ENCODE measurements around the gene ENHO. TPM values are rescaled to one million over a fixed set of nuclear protein-coding genes. Genes with fewer than 3 reads are reported as not detected.
A peak's percentile ranks its signal among the peaks of the same experiment; 100 is the strongest.

ENHO gene
- total and polyA plus RNA-seq, 9 donors, result 2.8 to 6.1 (median 4.7) TPM

DNA sequence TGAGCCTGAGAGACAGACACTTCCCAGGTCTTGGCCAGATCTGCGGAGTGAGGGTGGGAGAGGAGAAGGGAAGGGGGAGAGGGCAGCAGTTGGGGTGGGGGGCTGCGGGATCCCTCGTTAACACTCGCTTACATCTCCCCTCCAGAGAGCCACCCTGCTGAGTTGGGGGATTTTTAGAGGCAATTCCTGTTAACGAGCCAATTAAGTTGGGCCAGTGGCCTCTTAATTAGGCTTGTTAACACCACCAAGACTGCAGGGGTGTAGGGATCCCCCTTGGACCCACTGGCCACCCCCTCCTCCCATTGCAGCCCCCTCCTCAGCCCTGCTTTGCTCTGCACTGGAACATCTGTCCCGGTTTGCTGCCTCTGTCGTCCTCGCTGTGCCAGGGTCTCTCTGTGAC, 43.1 kb upstream of the ENHO start:
- peaks cover 46% of the 10 kb centered on the region for H3K4me1 ChIP-seq (ENCODE audit: control insufficient read depth, insufficient read depth, low read length)
- no peak overlapping the region for H3K4me3 ChIP-seq (ENCODE audit: low read length)
- WGBS (ENCODE audit: insufficient coverage), result 83% methylated on average over 1 of the region's 8 CpGs
- H3K36me3 ChIP-seq (ENCODE audit: control insufficient read depth, insufficient read depth, low read length), result peaks cover 12% of the 10 kb centered on the region
- H3K27me3 ChIP-seq (ENCODE audit: control insufficient read depth, insufficient read depth, low read length), result peaks cover 24% of the 10 kb centered on the region
- peaks cover 6% of the 10 kb centered on the region for H3K9me3 ChIP-seq (replicated peaks; ENCODE audit: control insufficient read depth, low read depth, low read length)
- DNase-seq, result no peak
- no peak overlapping the region for H3K27ac ChIP-seq (ENCODE audit: low read length)

GRCh38 chr9:34564617-34565016, 41.8 kb upstream of the ENHO start:
- Histone ChIP-seq H3K36me3 (ENCODE audit: control insufficient read depth, insufficient read depth, low read length) (peaks cover 12% of the 10 kb centered on the region), H3K4me1 (ENCODE audit: control insufficient read depth, insufficient read depth, low read length) (peaks cover 46% of the 10 kb centered on the region), H3K4me3 (ENCODE audit: low read length) (no peak overlapping the region), H3K9me3 (replicated peaks; ENCODE audit: control insufficient read depth, low read depth, low read length) (peaks cover 6% of the 10 kb centered on the region), H3K27me3 (ENCODE audit: control insufficient read depth, insufficient read depth, low read length) (peaks cover 24% of the 10 kb centered on the region), H3K27ac (ENCODE audit: low read length) (no peak overlapping the region)
- WGBS (ENCODE audit: insufficient coverage), result 94% methylated on average over 16 of the region's 16 CpGs
- no peak for DNase-seq

DNA sequence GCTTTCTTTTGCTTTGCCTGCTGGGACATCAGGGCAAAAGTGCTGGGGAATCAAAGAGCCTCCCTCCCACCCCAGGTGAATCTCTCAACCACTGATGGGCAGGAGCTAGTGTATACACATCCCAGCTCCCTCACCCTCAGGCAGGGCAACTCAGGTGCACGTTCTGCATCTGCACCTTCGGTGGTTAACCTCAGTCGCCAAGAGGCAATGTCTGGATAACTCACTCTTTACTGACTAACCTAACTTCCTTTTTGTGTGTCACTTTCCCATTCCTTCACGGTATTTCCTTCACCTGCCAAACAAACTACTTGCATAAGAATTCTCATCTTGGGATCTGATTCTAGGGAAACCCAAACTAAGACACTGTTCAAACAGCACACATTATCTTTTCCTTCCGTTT, 40.5 kb upstream of the ENHO start:
- H3K27me3 ChIP-seq (ENCODE audit: control insufficient read depth, insufficient read depth, low read length), result peaks cover 21% of the 10 kb centered on the region
- WGBS (ENCODE audit: insufficient coverage), result 63% methylated on average over 5 of the region's 5 CpGs
- DNase-seq, result no peak
- peaks cover 48% of the 10 kb centered on the region for H3K4me1 ChIP-seq (ENCODE audit: control insufficient read depth, insufficient read depth, low read length)
- no peak overlapping the region for H3K27ac ChIP-seq (ENCODE audit: low read length)
- H3K36me3 ChIP-seq (ENCODE audit: control insufficient read depth, insufficient read depth, low read length), result peaks cover 12% of the 10 kb centered on the region
- no peak overlapping the region for H3K4me3 ChIP-seq (ENCODE audit: low read length)
- peaks cover 6% of the 10 kb centered on the region for H3K9me3 ChIP-seq (replicated peaks; ENCODE audit: control insufficient read depth, low read depth, low read length)

GRCh38 chr9:34562135-34562745, 39.5 kb upstream of the ENHO start:
- WGBS (ENCODE audit: insufficient coverage), result 76% methylated on average over 7 of the region's 7 CpGs
- Histone ChIP-seq H3K36me3 (ENCODE audit: control insufficient read depth, insufficient read depth, low read length) (peaks cover 12% of the 10 kb centered on the region), H3K9me3 (replicated peaks; ENCODE audit: control insufficient read depth, low read depth, low read length) (peaks cover 6% of the 10 kb centered on the region), H3K27ac (ENCODE audit: low read length) (no peak overlapping the region), H3K4me1 (ENCODE audit: control insufficient read depth, insufficient read depth, low read length) (peaks cover 57% of the 10 kb centered on the region), H3K27me3 (ENCODE audit: control insufficient read depth, insufficient read depth, low read length) (peaks cover 20% of the 10 kb centered on the region), H3K4me3 (ENCODE audit: low read length) (no peak overlapping the region)
- peak; percentile 4 for DNase-seq

DNA sequence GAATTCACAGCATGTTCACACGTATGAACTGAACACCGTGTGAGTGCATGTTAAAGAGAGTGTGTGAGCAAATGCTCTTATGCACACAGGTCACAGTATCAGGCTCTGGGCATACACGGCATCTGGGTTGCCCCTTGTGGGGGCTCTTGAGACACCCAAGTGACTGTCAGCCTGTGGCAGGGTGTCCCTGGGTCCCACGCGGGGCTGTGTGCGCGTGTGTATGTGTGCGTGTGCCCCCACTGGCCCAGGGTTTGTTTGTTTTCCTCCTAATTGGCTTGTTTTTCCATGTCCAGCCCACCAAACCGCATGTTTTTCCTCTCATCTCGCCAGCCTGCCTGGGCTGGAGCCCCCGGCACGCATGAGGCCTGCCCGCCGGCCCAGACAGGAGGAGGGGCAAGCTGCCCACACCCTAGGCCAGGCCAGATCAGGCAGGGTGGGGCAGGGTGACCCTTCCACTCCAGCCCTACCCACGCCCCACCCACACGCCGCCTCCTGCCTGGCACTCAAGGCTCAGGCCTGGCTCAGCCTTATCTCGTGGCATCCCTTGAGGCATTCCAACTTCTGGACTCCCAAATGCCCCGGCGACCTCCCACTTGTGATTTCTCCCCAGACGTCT, 37.9 kb upstream of the ENHO start:
- H3K4me3 ChIP-seq (ENCODE audit: low read length), result no peak overlapping the region
- no peak for DNase-seq
- peaks cover 54% of the 10 kb centered on the region for H3K4me1 ChIP-seq (ENCODE audit: control insufficient read depth, insufficient read depth, low read length)
- peak overlapping the region; percentile 71 for H3K27ac ChIP-seq (ENCODE audit: low read length)
- H3K36me3 ChIP-seq (ENCODE audit: control insufficient read depth, insufficient read depth, low read length), result peaks cover 16% of the 10 kb centered on the region
- H3K9me3 ChIP-seq (replicated peaks; ENCODE audit: control insufficient read depth, low read depth, low read length), result peaks cover 6% of the 10 kb centered on the region
- peaks cover 20% of the 10 kb centered on the region for H3K27me3 ChIP-seq (ENCODE audit: control insufficient read depth, insufficient read depth, low read length)
- WGBS (ENCODE audit: insufficient coverage), result 66% methylated on average over 19 of the region's 21 CpGs

GRCh38 chr9:34559624-34560455, 37.0 kb upstream of the ENHO start:
- Histone ChIP-seq H3K27ac (ENCODE audit: low read length) (peak overlapping the region; percentile 83), H3K27me3 (ENCODE audit: control insufficient read depth, insufficient read depth, low read length) (peaks cover 23% of the 10 kb centered on the region), H3K4me3 (ENCODE audit: low read length) (no peak overlapping the region), H3K36me3 (ENCODE audit: control insufficient read depth, insufficient read depth, low read length) (peaks cover 16% of the 10 kb centered on the region), H3K9me3 (replicated peaks; ENCODE audit: control insufficient read depth, low read depth, low read length) (peaks cover 6% of the 10 kb centered on the region), H3K4me1 (ENCODE audit: control insufficient read depth, insufficient read depth, low read length) (peaks cover 57% of the 10 kb centered on the region)
- DNase-seq, result peak; percentile 84
- WGBS (ENCODE audit: insufficient coverage), result 7% methylated on average over 11 of the region's 21 CpGs

- peak; percentile 87 for DNase-seq
- 25% methylated on average over 9 of the region's 17 CpGs for WGBS (ENCODE audit: insufficient coverage)
- H3K4me3 ChIP-seq (ENCODE audit: low read length), result no peak overlapping the region
These were observed 36.3 kb upstream of the ENHO start for GRCh38 chr9:34558919-34559623.

DNA sequence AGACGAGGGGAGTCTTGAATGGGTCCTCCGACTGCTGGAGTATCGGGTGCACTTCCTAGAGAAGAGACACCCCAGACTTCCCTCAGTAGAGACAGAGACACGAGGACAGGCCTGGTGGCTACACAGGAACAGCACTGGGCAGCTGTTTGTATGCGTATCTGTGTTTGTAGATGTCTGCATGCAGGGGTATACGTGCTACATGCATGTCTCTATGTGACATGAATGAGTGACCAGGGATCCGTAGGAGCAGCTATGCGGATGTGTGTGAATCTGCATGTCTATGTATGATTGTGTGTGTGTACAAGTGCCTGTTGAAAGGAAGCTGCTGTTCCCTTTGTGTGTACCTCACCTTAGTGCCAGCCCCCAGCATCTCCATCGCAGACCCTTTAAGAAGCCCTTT, 35.6 kb upstream of the ENHO start:
- DNase-seq, result no peak
- Histone ChIP-seq H3K36me3 (ENCODE audit: control insufficient read depth, insufficient read depth, low read length) (peaks cover 13% of the 10 kb centered on the region), H3K9me3 (replicated peaks; ENCODE audit: control insufficient read depth, low read depth, low read length) (peaks cover 6% of the 10 kb centered on the region), H3K4me1 (ENCODE audit: control insufficient read depth, insufficient read depth, low read length) (peaks cover 72% of the 10 kb centered on the region), H3K4me3 (ENCODE audit: low read length) (no peak overlapping the region), H3K27me3 (ENCODE audit: control insufficient read depth, insufficient read depth, low read length) (peaks cover 24% of the 10 kb centered on the region), H3K27ac (ENCODE audit: low read length) (peak overlapping the region; percentile 54)
- WGBS (ENCODE audit: insufficient coverage), result 59% methylated on average over 4 of the region's 9 CpGs

More at GRCh38 chr9:34558919-34559623, 36.3 kb upstream of the ENHO start:
- H3K27me3 ChIP-seq (ENCODE audit: control insufficient read depth, insufficient read depth, low read length), result peaks cover 23% of the 10 kb centered on the region
- H3K9me3 ChIP-seq (replicated peaks; ENCODE audit: control insufficient read depth, low read depth, low read length), result peaks cover 6% of the 10 kb centered on the region
- H3K27ac ChIP-seq (ENCODE audit: low read length), result peak overlapping the region; percentile 83
- peaks cover 13% of the 10 kb centered on the region for H3K36me3 ChIP-seq (ENCODE audit: control insufficient read depth, insufficient read depth, low read length)
- peaks cover 65% of the 10 kb centered on the region for H3K4me1 ChIP-seq (ENCODE audit: control insufficient read depth, insufficient read depth, low read length)

- no peak overlapping the region for H3K4me3 ChIP-seq (ENCODE audit: low read length)
- H3K4me1 ChIP-seq (ENCODE audit: control insufficient read depth, insufficient read depth, low read length), result peaks cover 72% of the 10 kb centered on the region
- peaks cover 31% of the 10 kb centered on the region for H3K27me3 ChIP-seq (ENCODE audit: control insufficient read depth, insufficient read depth, low read length)
- peak overlapping the region; percentile 54 for H3K27ac ChIP-seq (ENCODE audit: low read length)
- peaks cover 16% of the 10 kb centered on the region for H3K36me3 ChIP-seq (ENCODE audit: control insufficient read depth, insufficient read depth, low read length)
- WGBS (ENCODE audit: insufficient coverage), result 54% methylated on average over 8 of the region's 19 CpGs
- peaks cover 6% of the 10 kb centered on the region for H3K9me3 ChIP-seq (replicated peaks; ENCODE audit: control insufficient read depth, low read depth, low read length)
- DNase-seq, result no peak
These were observed 34.9 kb upstream of the ENHO start for GRCh38 chr9:34557426-34558321.
